CD8-positive, alpha-beta memory T cell (primary cell): ENCODE data around the gene MSLN. TPM values are rescaled to one million over a fixed set of nuclear protein-coding genes. Genes with fewer than 3 reads are reported as not detected.

Experiments
- CTCF ChIA-PET: fragments of 350-600 bp; sonication (Branson Sonifier 250); formaldehyde crosslinking; loops from one replicate; lab custom pipeline; 2021; ENCODE audit warnings: antibody characterized with exemption; lab: Charles Lee
- POLR2A ChIA-PET: fragments of 350-600 bp; sonication (Branson Sonifier 250); formaldehyde crosslinking; loops from one replicate; lab custom pipeline; 2021; ENCODE audit warnings: antibody characterized with exemption; lab: Charles Lee
- DNase-seq, 5 donors: peaks; one replicate each; pipeline versions ENCODE4 v3.0.0 to v3.0.0-alpha.2; 2020 to 2022; ENCODE audit warnings: mixed read lengths in 1 of 5
- H3K27ac ChIP-seq: one replicate; pipeline ENCODE4 v1.7.0; 2013; ENCODE audit warnings: low read depth, mild to moderate bottlenecking, low read length, moderate library complexity
- H3K27me3 ChIP-seq: 2 replicates; pipeline ENCODE4 v1.7.0; 2013; ENCODE audit warnings: low read length, mild to moderate bottlenecking; ENCODE audit not compliant: insufficient read depth, poor library complexity, severe bottlenecking
- H3K36me3 ChIP-seq: 2 replicates; pipeline ENCODE4 v1.7.0; 2013; ENCODE audit warnings: mild to moderate bottlenecking, low read length, moderate library complexity; ENCODE audit not compliant: insufficient read depth
- H3K4me1 ChIP-seq: 2 replicates; pipeline ENCODE4 v1.7.0; 2013; ENCODE audit warnings: mild to moderate bottlenecking, low read length, moderate library complexity; ENCODE audit not compliant: insufficient read depth
- H3K4me3 ChIP-seq: 2 replicates; pipeline ENCODE4 v1.7.0; 2013; ENCODE audit warnings: mild to moderate bottlenecking, low read length
- H3K9me3 ChIP-seq: 2 replicates; pipeline ENCODE4 v1.7.0; 2013; ENCODE audit warnings: mild to moderate bottlenecking, low read length
- H3K27ac Mint-ChIP-seq, 8 donors: one replicate each; pipeline ENCODE4 v1.8.0; 2020 to 2021; ENCODE audit warnings: mixed read lengths in 8 of 8, mild to moderate bottlenecking in 6 of 8, inconsistent platforms in 3 of 8, moderate library complexity in 3 of 8
- H3K27me3 Mint-ChIP-seq, 2 donors: one replicate each; pipeline ENCODE4 v1.8.0; 2020 to 2021; ENCODE audit warnings: mixed read lengths in 2 of 2, mild to moderate bottlenecking in 1 of 2, moderate library complexity in 1 of 2
- H3K36me3 Mint-ChIP-seq, 3 donors: one replicate each; pipeline ENCODE4 v1.8.0; 2020 to 2021; ENCODE audit warnings: mixed read lengths in 3 of 3, inconsistent platforms in 1 of 3, mild to moderate bottlenecking in 1 of 3
- H3K4me1 Mint-ChIP-seq, 3 donors: one replicate each; pipeline ENCODE4 v1.8.0; 2020 to 2021; ENCODE audit warnings: mixed read lengths in 3 of 3, inconsistent platforms in 1 of 3, mild to moderate bottlenecking in 1 of 3
- H3K4me3 Mint-ChIP-seq, 7 donors: one replicate each; pipeline ENCODE4 v1.8.0; 2020 to 2021; ENCODE audit warnings: mixed read lengths in 7 of 7, mild to moderate bottlenecking in 6 of 7, moderate library complexity in 4 of 7, inconsistent platforms in 2 of 7
- H3K9me3 Mint-ChIP-seq, 5 donors: one replicate each; pipeline ENCODE4 v1.8.0; 2020 to 2022; ENCODE audit warnings: mixed read lengths in 5 of 5, mild to moderate bottlenecking in 3 of 5, moderate library complexity in 2 of 5, inconsistent platforms in 1 of 5
- polyA plus RNA-seq: library from polyadenylated mRNA; unstranded; fragments of 300-500 nt; fragmentation: Illumina TruSeq; gene quantifications from one replicate; pipeline ENCODE4 v1.2.3, GENCODE V29; 2021
- total RNA-seq, 2 experiments: library from RNA; stranded (reverse); gene quantifications; one replicate each; pipeline ENCODE4 v1.2.3, GENCODE V29; 2021

MSLN gene
- total and polyA plus RNA-seq, 3 experiments from 2014 or later: not detected

GRCh38 chr16:728131-728889, 32.2 kb upstream of the MSLN start:
- Histone ChIP-seq H3K4me3 (no peak overlapping the region), H3K9me3 (no peaks in the 10 kb centered on the region), H3K27ac (peak overlapping the region; percentile 38), H3K36me3 (peaks cover 4% of the 10 kb centered on the region), H3K4me1 (peaks cover 6% of the 10 kb centered on the region), H3K27me3 (no peaks in the 10 kb centered on the region)
- POLR2A ChIA-PET: interaction anchor here (0.7 to 5.4 kb wide), 8 partner anchors 9 to 79 kb away, joined by 3 to 53 read pairs (median 4); partner anchors contain the start of genes CHTF18, CIAO3, METRN and RPUSD1
- peak; percentile 57 to 81 (median 68) for DNase-seq
- Mint-ChIP-seq H3K4me1 (peaks cover 0 to 16% (median 0%) of the 10 kb centered on the region in 3 donors), H3K27me3 (no peaks in the 10 kb centered on the region), H3K9me3 (no peaks in the 10 kb centered on the region), H3K4me3 (peak overlapping the region in 6 of 7 donors; percentile 38 to 74 (median 52)), H3K36me3 (peaks cover 0 to 8% (median 0%) of the 10 kb centered on the region in 3 donors), H3K27ac (peak overlapping the region in 3 of 8 donors; percentile 27 to 53 (median 52))
- CTCF ChIA-PET: interaction anchor here (2.4 to 22.8 kb wide), 3 partner anchors 8 to 57 kb away, joined by 11 to 332 read pairs (median 332); partner anchors contain the start of genes ANTKMT, CCDC78, CIAO3 and HAGHL

GRCh38 chr16:728890-729744, 31.4 kb upstream of the MSLN start:
- ChIA-PET CTCF (interaction anchor here (2.1 to 18.9 kb wide), 2 partner anchors 12 kb away, joined by 9 to 332 read pairs; partner anchors contain the start of genes ANTKMT, CCDC78, CIAO3 and HAGHL), POLR2A (interaction anchor here (0.7 to 5.4 kb wide), 6 partner anchors 8 to 59 kb away, joined by 3 to 53 read pairs (median 6); partner anchors contain the start of genes ANTKMT, CHTF18, METRN and RPUSD1)
- Histone ChIP-seq H3K4me3 (no peak overlapping the region), H3K4me1 (peaks cover 6% of the 10 kb centered on the region), H3K9me3 (no peaks in the 10 kb centered on the region), H3K27me3 (no peaks in the 10 kb centered on the region), H3K36me3 (peaks cover 10% of the 10 kb centered on the region), H3K27ac (peak overlapping the region; percentile 38)
- peaks cover 0 to 12% (median 0%) of the 10 kb centered on the region in 3 donors for H3K36me3 Mint-ChIP-seq
- H3K4me3 Mint-ChIP-seq: peak overlapping the region; percentile 13 to 74 (median 49)
- H3K9me3 Mint-ChIP-seq: no peaks in the 10 kb centered on the region
- H3K4me1 Mint-ChIP-seq: peaks cover 0 to 13% (median 0%) of the 10 kb centered on the region in 3 donors
- no peaks in the 10 kb centered on the region for H3K27me3 Mint-ChIP-seq
- peak overlapping the region in 3 of 8 donors; percentile 27 to 58 (median 53) for H3K27ac Mint-ChIP-seq
- no peak for DNase-seq

- no peak for DNase-seq
- no peak overlapping the region for H3K27ac ChIP-seq
- Mint-ChIP-seq H3K27me3 (no peaks in the 10 kb centered on the region), H3K4me1 (peaks cover 0 to 11% (median 0%) of the 10 kb centered on the region in 3 donors), H3K4me3 (peak overlapping the region in 3 of 7 donors; percentile 32 to 52 (median 37)), H3K27ac (peak overlapping the region in 1 of 8 donors; percentile 36), H3K36me3 (peaks cover 0 to 13% (median 0%) of the 10 kb centered on the region in 3 donors), H3K9me3 (no peaks in the 10 kb centered on the region)
- H3K4me3 ChIP-seq: no peak overlapping the region
- ChIA-PET CTCF (interaction anchor here (0.8 to 18.9 kb wide), 4 partner anchors 11 to 15 kb away, joined by 3 to 332 read pairs (median 6); partner anchors contain the start of genes ANTKMT, CCDC78, CIAO3 and HAGHL), POLR2A (interaction anchor here (0.7 to 2.1 kb wide), 3 partner anchors 9 to 16 kb away, joined by 3 to 7 read pairs (median 5); partner anchors contain the start of genes ANTKMT and METRN)
- no peaks in the 10 kb centered on the region for H3K9me3 ChIP-seq
- peaks cover 6% of the 10 kb centered on the region for H3K4me1 ChIP-seq
- H3K36me3 ChIP-seq: peaks cover 10% of the 10 kb centered on the region
- H3K27me3 ChIP-seq: no peaks in the 10 kb centered on the region
These were observed 30.5 kb upstream of the MSLN start for GRCh38 chr16:729768-730665.

- Histone ChIP-seq H3K27ac (no peak overlapping the region), H3K4me3 (no peak overlapping the region), H3K27me3 (no peaks in the 10 kb centered on the region), H3K4me1 (peaks cover 6% of the 10 kb centered on the region), H3K9me3 (no peaks in the 10 kb centered on the region), H3K36me3 (peaks cover 13% of the 10 kb centered on the region)
- ChIA-PET POLR2A (interaction anchor here (1.7 to 2.1 kb wide), 2 partner anchors 9 to 16 kb away, joined by 5 to 7 read pairs; partner anchors contain the start of genes ANTKMT and METRN), CTCF (interaction anchor here (0.8 to 18.9 kb wide), 4 partner anchors 10 to 14 kb away, joined by 3 to 332 read pairs (median 6); partner anchors contain the start of genes ANTKMT, CCDC78, CIAO3 and HAGHL)
- Mint-ChIP-seq H3K27me3 (no peaks in the 10 kb centered on the region), H3K4me3 (no peak overlapping the region), H3K9me3 (no peaks in the 10 kb centered on the region), H3K27ac (peak overlapping the region in 1 of 8 donors; percentile 36), H3K4me1 (peaks cover 0 to 3% (median 0%) of the 10 kb centered on the region in 3 donors), H3K36me3 (peaks cover 0 to 20% (median 2%) of the 10 kb centered on the region in 3 donors)
- DNase-seq: no peak
These were observed 29.6 kb upstream of the MSLN start for GRCh38 chr16:730666-731509.

GRCh38 chr16:732332-732731, 28.2 kb upstream of the MSLN start:
- Histone ChIP-seq H3K9me3 (no peaks in the 10 kb centered on the region), H3K27ac (no peak overlapping the region), H3K4me3 (no peak overlapping the region), H3K36me3 (peaks cover 18% of the 10 kb centered on the region), H3K27me3 (no peaks in the 10 kb centered on the region), H3K4me1 (no peaks in the 10 kb centered on the region)
- no peaks in the 10 kb centered on the region for H3K4me1 Mint-ChIP-seq
- ChIA-PET POLR2A (interaction anchor here (1.0 kb wide), 1 partner anchor 16 kb away, joined by 4 read pairs; no protein-coding TSS in a partner anchor), CTCF (interaction anchor here (1.7 to 18.9 kb wide), 2 partner anchors 8 to 15 kb away, joined by 7 to 332 read pairs; partner anchors contain the start of genes ANTKMT, CCDC78, CIAO3 and HAGHL)
- no peaks in the 10 kb centered on the region for H3K27me3 Mint-ChIP-seq
- peaks cover 0 to 35% (median 2%) of the 10 kb centered on the region in 3 donors for H3K36me3 Mint-ChIP-seq
- peak overlapping the region in 1 of 7 donors; percentile 27 for H3K4me3 Mint-ChIP-seq
- H3K9me3 Mint-ChIP-seq: no peaks in the 10 kb centered on the region
- no peak for DNase-seq
- H3K27ac Mint-ChIP-seq: peak overlapping the region in 3 of 8 donors; percentile 23 to 90 (median 58)

- H3K27ac ChIP-seq: no peak overlapping the region
These were observed 27.6 kb upstream of the MSLN start for GRCh38 chr16:732936-733335.

More at GRCh38 chr16:732936-733335, 27.6 kb upstream of the MSLN start:
- H3K4me3 Mint-ChIP-seq: no peak overlapping the region
- H3K4me1 Mint-ChIP-seq: no peaks in the 10 kb centered on the region
- no peaks in the 10 kb centered on the region for H3K9me3 Mint-ChIP-seq
- H3K27me3 Mint-ChIP-seq: no peaks in the 10 kb centered on the region
- H3K4me1 ChIP-seq: no peaks in the 10 kb centered on the region
- CTCF ChIA-PET: interaction anchor here (1.7 to 18.9 kb wide), 2 partner anchors 8 to 16 kb away, joined by 7 to 332 read pairs; partner anchors contain the start of genes ANTKMT, CCDC78, CIAO3 and HAGHL
- no peak overlapping the region for H3K4me3 ChIP-seq
- peaks cover 0 to 39% (median 2%) of the 10 kb centered on the region in 3 donors for H3K36me3 Mint-ChIP-seq
- peaks cover 19% of the 10 kb centered on the region for H3K36me3 ChIP-seq
- H3K27me3 ChIP-seq: no peaks in the 10 kb centered on the region
- no peaks in the 10 kb centered on the region for H3K9me3 ChIP-seq
- POLR2A ChIA-PET: interaction anchor here (1.0 kb wide), 1 partner anchor 17 kb away, joined by 4 read pairs; no protein-coding TSS in a partner anchor
- DNase-seq: no peak
- H3K27ac Mint-ChIP-seq: peak overlapping the region in 3 of 8 donors; percentile 41 to 90 (median 58)
